ENCODE data around the gene RAB1B.
"Not testable (repeated sequence)": the region's sequence is repeated elsewhere in the genome, so short reads cannot be mapped to it uniquely, and the experiment has no call there.

Gene RAB1B

GRCh38 chr11:66299186-66299585 is 30.7 kb downstream of the RAB1B start:
- H3K36me3 Mint-ChIP-seq (ENCODE audit: low read depth): no peaks in the 10 kb centered on the region

GRCh38 chr11:66302656-66303055 is 34.2 kb downstream of the RAB1B start:
- no peaks in the 10 kb centered on the region for H3K9me3 Mint-ChIP-seq
- no peaks in the 10 kb centered on the region for H3K36me3 Mint-ChIP-seq (ENCODE audit: low read depth)
- no peak overlapping the region for H3K27ac Mint-ChIP-seq
- no peak overlapping the region for H3K4me3 Mint-ChIP-seq
- no peaks in the 10 kb centered on the region for H3K4me1 Mint-ChIP-seq (ENCODE audit: low read depth)
- H3K27me3 Mint-ChIP-seq (ENCODE audit: low read depth): no peaks in the 10 kb centered on the region
- DNase-seq (ENCODE audit: low spot score): no peak

More at GRCh38 chr11:66299186-66299585, 30.7 kb downstream of the RAB1B start:
- Mint-ChIP-seq H3K4me3 (no peak overlapping the region), H3K9me3 (no peaks in the 10 kb centered on the region), H3K27ac (no peak overlapping the region), H3K27me3 (ENCODE audit: low read depth) (peaks cover 4% of the 10 kb centered on the region), H3K4me1 (ENCODE audit: low read depth) (no peaks in the 10 kb centered on the region)
- DNase-seq (ENCODE audit: low spot score): no peak

GRCh38 chr11:66309475-66309874 is 41.0 kb downstream of the RAB1B start:
- peaks cover 6% of the 10 kb centered on the region for H3K4me1 Mint-ChIP-seq (ENCODE audit: low read depth)
- no peak overlapping the region for H3K27ac Mint-ChIP-seq
- no peaks in the 10 kb centered on the region for H3K9me3 Mint-ChIP-seq
- H3K27me3 Mint-ChIP-seq (ENCODE audit: low read depth): peaks cover 3% of the 10 kb centered on the region
- no peaks in the 10 kb centered on the region for H3K36me3 Mint-ChIP-seq (ENCODE audit: low read depth)
- no peak overlapping the region for H3K4me3 Mint-ChIP-seq
- DNase-seq (ENCODE audit: low spot score): no peak

- H3K36me3 Mint-ChIP-seq (ENCODE audit: low read depth): no peaks in the 10 kb centered on the region
- H3K27ac Mint-ChIP-seq: no peak overlapping the region
- peaks cover 6% of the 10 kb centered on the region for H3K4me1 Mint-ChIP-seq (ENCODE audit: low read depth)
- H3K27me3 Mint-ChIP-seq (ENCODE audit: low read depth): peaks cover 3% of the 10 kb centered on the region
- H3K4me3 Mint-ChIP-seq: no peak overlapping the region
- DNase-seq (ENCODE audit: low spot score): no peak
- no peaks in the 10 kb centered on the region for H3K9me3 Mint-ChIP-seq
Observed at GRCh38 chr11:66310324-66310723, 41.9 kb downstream of the RAB1B start.

- not testable (repeated sequence) for H3K9me3 Mint-ChIP-seq; H3K36me3 Mint-ChIP-seq (ENCODE audit: low read depth); H3K27ac Mint-ChIP-seq; H3K27me3 Mint-ChIP-seq (ENCODE audit: low read depth); H3K4me3 Mint-ChIP-seq; DNase-seq (ENCODE audit: low spot score); H3K4me1 Mint-ChIP-seq (ENCODE audit: low read depth)
Observed at GRCh38 chr11:66310803-66311440, 42.5 kb downstream of the RAB1B start.

- Mint-ChIP-seq H3K4me3 (peak overlapping the region; percentile 86), H3K36me3 (ENCODE audit: low read depth) (no peaks in the 10 kb centered on the region), H3K9me3 (no peaks in the 10 kb centered on the region), H3K27me3 (ENCODE audit: low read depth) (peaks cover 4% of the 10 kb centered on the region), H3K4me1 (ENCODE audit: low read depth) (peaks cover 6% of the 10 kb centered on the region), H3K27ac (peak overlapping the region; percentile 98)
- DNase-seq (ENCODE audit: low spot score): no peak
Observed at GRCh38 chr11:66311470-66311964, 43.1 kb downstream of the RAB1B start.

- no peaks in the 10 kb centered on the region for H3K9me3 Mint-ChIP-seq
- H3K27ac Mint-ChIP-seq: peak overlapping the region; percentile 98
- DNase-seq (ENCODE audit: low spot score): peak; percentile 93
Observed at GRCh38 chr11:66311965-66312548, 43.6 kb downstream of the RAB1B start.

GRCh38 chr11:66312549-66313320 is 44.3 kb downstream of the RAB1B start:
- Mint-ChIP-seq H3K36me3 (ENCODE audit: low read depth) (no peaks in the 10 kb centered on the region), H3K4me3 (peak overlapping the region; percentile 86)

More at GRCh38 chr11:66311965-66312548, 43.6 kb downstream of the RAB1B start:
- Mint-ChIP-seq H3K4me3 (peak overlapping the region; percentile 86), H3K36me3 (ENCODE audit: low read depth) (no peaks in the 10 kb centered on the region), H3K27me3 (ENCODE audit: low read depth) (peaks cover 4% of the 10 kb centered on the region), H3K4me1 (ENCODE audit: low read depth) (peaks cover 6% of the 10 kb centered on the region)

GRCh38 chr11:66313321-66314185 is 45.1 kb downstream of the RAB1B start:
- no peak for DNase-seq (ENCODE audit: low spot score)
- H3K4me1 Mint-ChIP-seq (ENCODE audit: low read depth): peaks cover 17% of the 10 kb centered on the region

More at GRCh38 chr11:66312549-66313320, 44.3 kb downstream of the RAB1B start:
- DNase-seq (ENCODE audit: low spot score): peak; percentile 92
- no peaks in the 10 kb centered on the region for H3K9me3 Mint-ChIP-seq
- peak overlapping the region; percentile 98 for H3K27ac Mint-ChIP-seq
- H3K27me3 Mint-ChIP-seq (ENCODE audit: low read depth): peaks cover 4% of the 10 kb centered on the region
- peaks cover 10% of the 10 kb centered on the region for H3K4me1 Mint-ChIP-seq (ENCODE audit: low read depth)

GRCh38 chr11:66314186-66314501 is 45.7 kb downstream of the RAB1B start:
- Mint-ChIP-seq H3K27me3 (ENCODE audit: low read depth) (peaks cover 2% of the 10 kb centered on the region), H3K36me3 (ENCODE audit: low read depth) (no peaks in the 10 kb centered on the region), H3K4me1 (ENCODE audit: low read depth) (peaks cover 23% of the 10 kb centered on the region), H3K27ac (peak overlapping the region; percentile 63), H3K9me3 (no peaks in the 10 kb centered on the region), H3K4me3 (peak overlapping the region; percentile 33)
- DNase-seq (ENCODE audit: low spot score): no peak

More at GRCh38 chr11:66313321-66314185, 45.1 kb downstream of the RAB1B start:
- Mint-ChIP-seq H3K36me3 (ENCODE audit: low read depth) (no peaks in the 10 kb centered on the region), H3K4me3 (peak overlapping the region; percentile 86), H3K27me3 (ENCODE audit: low read depth) (peaks cover 4% of the 10 kb centered on the region), H3K27ac (peak overlapping the region; percentile 98), H3K9me3 (no peaks in the 10 kb centered on the region)

GRCh38 chr11:66314561-66315497 is 46.4 kb downstream of the RAB1B start:
- no peak overlapping the region for H3K27ac Mint-ChIP-seq
- peaks cover 25% of the 10 kb centered on the region for H3K4me1 Mint-ChIP-seq (ENCODE audit: low read depth)
- peaks cover 1% of the 10 kb centered on the region for H3K27me3 Mint-ChIP-seq (ENCODE audit: low read depth)
- H3K36me3 Mint-ChIP-seq (ENCODE audit: low read depth): no peaks in the 10 kb centered on the region
- peaks cover 2% of the 10 kb centered on the region for H3K9me3 Mint-ChIP-seq
- no peak for DNase-seq (ENCODE audit: low spot score)
- no peak overlapping the region for H3K4me3 Mint-ChIP-seq

GRCh38 chr11:66315498-66315885 is 47.1 kb downstream of the RAB1B start:
- H3K27me3 Mint-ChIP-seq (ENCODE audit: low read depth): peaks cover 7% of the 10 kb centered on the region
- H3K4me1 Mint-ChIP-seq (ENCODE audit: low read depth): peaks cover 25% of the 10 kb centered on the region
- no peaks in the 10 kb centered on the region for H3K36me3 Mint-ChIP-seq (ENCODE audit: low read depth)
- peak overlapping the region; percentile 15 for H3K4me3 Mint-ChIP-seq
- H3K27ac Mint-ChIP-seq: no peak overlapping the region
- DNase-seq (ENCODE audit: low spot score): no peak
- peaks cover 8% of the 10 kb centered on the region for H3K9me3 Mint-ChIP-seq
